ENCODE data around the gene MRPS34.

The MRPS34 gene

DNA sequence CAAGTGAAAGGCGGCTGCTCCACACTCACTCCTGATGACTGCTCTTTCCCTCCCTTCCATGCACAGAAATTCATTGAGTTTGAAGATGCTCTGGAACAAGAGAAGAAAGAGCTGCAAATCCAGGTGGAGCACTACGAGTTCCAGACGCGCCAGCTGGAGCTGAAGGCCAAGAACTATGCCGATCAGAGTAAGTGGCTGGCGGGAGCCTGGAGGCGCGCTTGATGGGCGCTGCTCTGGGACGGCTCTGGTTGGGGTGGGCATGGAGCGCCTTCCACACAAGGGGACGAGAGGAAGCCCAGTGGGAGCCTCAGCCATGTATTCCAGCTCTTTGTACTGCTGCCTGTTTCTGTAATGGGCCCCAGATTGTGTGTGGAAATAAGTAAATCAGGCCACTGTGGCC, 48.4 kb downstream of the MRPS34 start:
- no peak for DNase-seq

GRCh38 chr16:1723450-1724147, 49.3 kb downstream of the MRPS34 start:
- DNase-seq: no peak
